Osteoblast (primary cell): Measurements from ENCODE around the gene MRPL14. TPM values are rescaled to one million over a fixed set of nuclear protein-coding genes. Genes with fewer than 3 reads are reported as not detected.

Source experiments
- DNase-seq: peaks from one replicate; pipeline ENCODE4 v3.0.0; 2011; ENCODE audit warnings: low spot score, mixed read lengths; ENCODE audit not compliant: insufficient read length; ENCODE audit errors: missing footprints
- H2AFZ ChIP-seq: 2 replicates; pipeline ENCODE4 v1.6.0; 2011; ENCODE audit warnings: mild to moderate bottlenecking, low read length
- H3K27ac ChIP-seq: 2 replicates; pipeline ENCODE4 v1.5.1; 2011; ENCODE audit warnings: mild to moderate bottlenecking, low read depth, low read length, moderate library complexity
- H3K27me3 ChIP-seq: 2 replicates; pipeline ENCODE4 v1.6.0; 2012; ENCODE audit warnings: mild to moderate bottlenecking, control low read depth, inconsistent platforms, low read length, moderate library complexity; ENCODE audit not compliant: insufficient read depth
- H3K36me3 ChIP-seq: 2 replicates; pipeline ENCODE4 v1.5.1; 2011; ENCODE audit warnings: mild to moderate bottlenecking, low read length, control low read depth, moderate library complexity; ENCODE audit not compliant: insufficient read depth
- H3K4me1 ChIP-seq: 2 replicates; pipeline ENCODE4 v1.5.1; 2011; ENCODE audit warnings: mild to moderate bottlenecking, low read length, control low read depth, moderate library complexity; ENCODE audit not compliant: insufficient read depth
- H3K4me2 ChIP-seq: 2 replicates; pipeline ENCODE4 v1.6.0; 2011; ENCODE audit warnings: mild to moderate bottlenecking, low read length; ENCODE audit not compliant: insufficient read depth
- H3K4me3 ChIP-seq: fragments of 200-600 bp; sonication (generic); 3 replicates; pipeline ENCODE4 v1.5.1; 2012; ENCODE audit warnings: mild to moderate bottlenecking, low read length, inconsistent platforms; ENCODE audit not compliant: insufficient read depth
- H3K79me2 ChIP-seq: 2 replicates; pipeline ENCODE4 v1.6.0; 2012; ENCODE audit warnings: mild to moderate bottlenecking, low read length, control low read depth, inconsistent platforms; ENCODE audit not compliant: insufficient read depth
- H3K9me3 ChIP-seq: 2 replicates; pipeline ENCODE4 v1.5.1; 2011; ENCODE audit warnings: low read depth, low read length, control low read depth
- H4K20me1 ChIP-seq: 2 replicates; pipeline ENCODE4 v1.6.0; 2012; ENCODE audit warnings: mild to moderate bottlenecking, low read length, control low read depth; ENCODE audit not compliant: insufficient read depth
- CTCF ChIP-seq: IDR thresholded peaks from 2 replicates; pipeline ENCODE4 v1.5.1; 2011; ENCODE audit warnings: mild to moderate bottlenecking, low read depth, low read length, moderate library complexity; ENCODE audit errors: extremely low read depth
- total RNA-seq: library from RNA; depleted of rRNA; stranded (reverse); fragments of >200 nt; gene quantifications from 2 replicates; pipeline ENCODE4 v1.2.3, GENCODE V29; 2012

Gene MRPL14
- total RNA-seq, 1 donor = 49.9 TPM

- no peak overlapping the region for H2AFZ ChIP-seq
- H3K4me2 ChIP-seq = no peak overlapping the region
- DNase-seq = peak; percentile 49
- no peaks in the 10 kb centered on the region for H3K79me2 ChIP-seq
- H3K9me3 ChIP-seq = no peaks in the 10 kb centered on the region
- no peak overlapping the region for H3K4me3 ChIP-seq
- no peak for TF ChIP-seq CTCF
- peaks cover 18% of the 10 kb centered on the region for H4K20me1 ChIP-seq
- no peaks in the 10 kb centered on the region for H3K27me3 ChIP-seq
- H3K27ac ChIP-seq = no peak overlapping the region
- H3K36me3 ChIP-seq = peaks cover 25% of the 10 kb centered on the region
- H3K4me1 ChIP-seq = no peaks in the 10 kb centered on the region
Observed at GRCh38 chr6:44152533-44152932, 25.3 kb upstream of the MRPL14 start.

- Histone ChIP-seq H3K36me3 (peaks cover 27% of the 10 kb centered on the region), H3K27me3 (no peaks in the 10 kb centered on the region), H3K4me2 (no peak overlapping the region)
Observed at GRCh38 chr6:44152109-44152461, 24.8 kb upstream of the MRPL14 start.

GRCh38 chr6:44151348-44152108 lies 24.3 kb upstream of the MRPL14 start:
- H3K27me3 ChIP-seq = no peaks in the 10 kb centered on the region
- no peak overlapping the region for H3K4me3 ChIP-seq
- peak; percentile 93 for TF ChIP-seq CTCF
- peaks cover 32% of the 10 kb centered on the region for H3K36me3 ChIP-seq
- H3K4me1 ChIP-seq = no peaks in the 10 kb centered on the region
- H2AFZ ChIP-seq = no peak overlapping the region
- H3K4me2 ChIP-seq = no peak overlapping the region
- no peak overlapping the region for H3K27ac ChIP-seq
- H4K20me1 ChIP-seq = peaks cover 18% of the 10 kb centered on the region
- H3K79me2 ChIP-seq = no peaks in the 10 kb centered on the region
- DNase-seq = peak; percentile 98
- no peaks in the 10 kb centered on the region for H3K9me3 ChIP-seq

More at GRCh38 chr6:44152109-44152461, 24.8 kb upstream of the MRPL14 start:
- no peak for DNase-seq
- Histone ChIP-seq H3K9me3 (no peaks in the 10 kb centered on the region), H3K4me3 (no peak overlapping the region), H4K20me1 (peaks cover 18% of the 10 kb centered on the region), H3K27ac (no peak overlapping the region), H2AFZ (no peak overlapping the region), H3K4me1 (no peaks in the 10 kb centered on the region), H3K79me2 (no peaks in the 10 kb centered on the region)
- peak; percentile 1 for TF ChIP-seq CTCF

GRCh38 chr6:44150317-44150917 lies 23.2 kb upstream of the MRPL14 start:
- peaks cover 41% of the 10 kb centered on the region for H3K36me3 ChIP-seq
- peak; percentile 87 for DNase-seq
- H3K9me3 ChIP-seq = no peaks in the 10 kb centered on the region
- H3K27me3 ChIP-seq = no peaks in the 10 kb centered on the region
- H3K27ac ChIP-seq = no peak overlapping the region
- no peaks in the 10 kb centered on the region for H3K4me1 ChIP-seq
- TF ChIP-seq CTCF = no peak
- no peak overlapping the region for H3K4me2 ChIP-seq
- H3K4me3 ChIP-seq = no peak overlapping the region
- H2AFZ ChIP-seq = no peak overlapping the region
- H4K20me1 ChIP-seq = peaks cover 18% of the 10 kb centered on the region
- H3K79me2 ChIP-seq = no peaks in the 10 kb centered on the region
